ENCODE data around the gene ANTXR1. TPM values are rescaled to one million over a fixed set of nuclear protein-coding genes. Genes with fewer than 3 reads are reported as not detected.

Gene ANTXR1
- total and polyA plus RNA-seq, 5 donors: 13.8 to 49.4 (median 36.7) TPM

DNA sequence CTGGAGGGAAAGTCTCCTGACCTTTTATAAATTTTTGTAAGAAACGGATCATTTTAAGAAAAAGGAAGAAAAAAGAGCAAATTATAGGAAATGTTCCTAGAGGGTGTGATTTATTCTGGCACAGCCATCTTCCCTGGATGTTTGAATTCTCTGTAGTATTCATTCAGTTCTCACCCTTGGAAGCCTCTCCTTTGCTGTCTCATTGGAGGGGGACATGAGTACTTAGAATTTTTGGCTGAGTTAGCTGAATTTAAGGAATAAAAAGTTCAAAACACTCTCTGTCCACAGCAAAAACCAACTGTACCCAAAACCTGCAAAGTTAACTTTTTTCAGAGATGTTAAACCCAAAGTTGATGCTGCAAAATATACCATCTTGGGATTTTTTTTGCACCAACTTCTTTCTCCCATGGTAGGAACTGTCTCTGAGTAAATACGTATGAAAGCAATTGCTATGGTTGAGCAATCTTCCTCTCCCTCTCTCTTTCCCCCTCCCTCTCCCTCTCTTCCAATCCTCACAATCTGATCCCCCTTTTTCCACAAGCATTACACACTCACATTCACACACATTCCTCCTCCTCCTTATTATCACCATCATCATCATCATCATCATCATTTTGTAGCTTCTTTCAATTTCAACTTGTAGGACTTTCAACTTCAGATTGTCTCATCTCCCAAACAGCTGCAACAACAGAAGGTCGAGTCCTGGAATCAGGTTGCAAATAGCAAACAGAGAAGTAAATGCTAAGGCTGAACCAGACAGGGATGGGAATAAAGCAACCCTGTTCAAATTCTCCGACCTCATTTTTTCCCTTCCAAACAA, 190.4 kb downstream of the ANTXR1 start:
- Histone ChIP-seq H3K9me3 (ENCODE audit: control insufficient read depth, low read length) (no peaks in the 10 kb centered on the region), H3K27me3 (ENCODE audit: control insufficient read depth, insufficient read depth) (no peaks in the 10 kb centered on the region), H3K27ac (ENCODE audit: low read length) (no peak overlapping the region), H3K4me3 (ENCODE audit: low read length) (no peak overlapping the region), H3K4me1 (ENCODE audit: control insufficient read depth, insufficient read depth, low read length) (peaks cover 6% of the 10 kb centered on the region)
- peak; percentile 41 to 44 for ATAC-seq
- 56% methylated on average over 4 of the region's 4 CpGs for WGBS
- no peak for DNase-seq
- intact Hi-C loops (cut with DNase I): no loop called here

GRCh38 chr2:69204654-69205053, 191.7 kb downstream of the ANTXR1 start:
- intact Hi-C loops (cut with DNase I): no loop called here
- Histone ChIP-seq H3K27me3 (ENCODE audit: control insufficient read depth, insufficient read depth) (no peaks in the 10 kb centered on the region), H3K4me3 (ENCODE audit: low read length) (no peak overlapping the region), H3K4me1 (ENCODE audit: control insufficient read depth, insufficient read depth, low read length) (peaks cover 6% of the 10 kb centered on the region), H3K27ac (ENCODE audit: low read length) (no peak overlapping the region), H3K9me3 (ENCODE audit: control insufficient read depth, low read length) (no peaks in the 10 kb centered on the region)
- no peak for DNase-seq
- no peak for ATAC-seq
- 94% methylated on average over 3 of the region's 3 CpGs for WGBS

- Histone ChIP-seq H3K9me3 (ENCODE audit: control insufficient read depth, low read length) (no peaks in the 10 kb centered on the region), H3K27me3 (ENCODE audit: control insufficient read depth, insufficient read depth) (no peaks in the 10 kb centered on the region), H3K4me3 (ENCODE audit: low read length) (no peak overlapping the region), H3K4me1 (ENCODE audit: control insufficient read depth, insufficient read depth, low read length) (peaks cover 3% of the 10 kb centered on the region), H3K27ac (ENCODE audit: low read length) (no peak overlapping the region)
- 83% methylated on average over 2 of the region's 2 CpGs for WGBS
- no peak for DNase-seq
- no peak for ATAC-seq
- intact Hi-C loops (cut with DNase I): no loop called here
These were observed 192.1 kb downstream of the ANTXR1 start for GRCh38 chr2:69205076-69205475.

DNA sequence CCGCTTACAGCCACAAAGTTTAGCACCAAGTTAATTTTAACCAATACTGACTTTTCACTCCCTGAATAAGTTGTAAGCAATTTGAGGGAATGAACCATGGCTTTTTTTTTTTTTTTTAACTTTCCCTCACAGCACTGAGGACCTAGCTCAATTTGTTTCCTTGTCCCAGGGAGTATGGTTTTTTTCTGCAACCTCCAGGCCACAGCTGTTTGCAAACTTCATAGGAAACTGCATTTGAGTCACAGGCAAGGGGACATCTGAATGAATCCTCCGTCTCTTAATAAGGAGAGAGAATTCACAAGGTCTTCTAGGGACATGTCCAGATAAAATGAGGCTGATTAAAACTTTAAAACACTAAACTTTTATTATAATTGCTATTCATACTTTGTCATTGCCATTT, 192.5 kb downstream of the ANTXR1 start:
- Histone ChIP-seq H3K4me1 (ENCODE audit: control insufficient read depth, insufficient read depth, low read length) (no peaks in the 10 kb centered on the region), H3K9me3 (ENCODE audit: control insufficient read depth, low read length) (no peaks in the 10 kb centered on the region), H3K4me3 (ENCODE audit: low read length) (no peak overlapping the region), H3K27ac (ENCODE audit: low read length) (no peak overlapping the region), H3K27me3 (ENCODE audit: control insufficient read depth, insufficient read depth) (no peaks in the 10 kb centered on the region)
- ATAC-seq (no peak), DNase-seq (no peak)
- WGBS: 81% methylated on average over 2 of the region's 2 CpGs
- intact Hi-C loops (cut with DNase I): no loop called here

DNA sequence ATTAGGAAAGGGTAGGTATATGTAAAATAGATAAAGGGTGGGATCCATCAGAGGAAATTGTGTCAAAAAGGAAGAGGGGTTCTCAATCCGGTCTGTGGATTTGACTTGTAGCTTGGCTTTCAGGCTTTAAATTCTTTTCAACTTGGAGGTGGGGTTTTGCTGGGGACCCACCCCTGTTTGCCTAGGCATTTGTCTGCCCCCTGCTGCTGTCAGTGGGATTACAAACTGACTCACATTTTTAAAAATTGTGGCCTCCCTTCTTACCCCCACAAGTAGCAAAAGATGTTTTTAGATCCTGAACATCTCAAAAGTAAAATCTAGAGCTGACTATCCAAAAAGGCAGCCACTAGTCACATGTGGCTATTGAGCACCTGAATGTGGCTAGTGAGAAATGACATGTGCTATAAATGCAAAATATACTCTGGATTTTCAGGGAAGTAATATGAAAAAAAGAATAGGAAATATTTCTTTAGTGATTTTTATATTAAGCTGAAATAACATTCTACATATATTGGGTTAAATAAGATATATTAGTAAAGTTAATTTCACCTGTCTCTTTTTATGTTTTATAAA, 195.1 kb downstream of the ANTXR1 start:
- no peak overlapping the region for H3K4me3 ChIP-seq (ENCODE audit: low read length)
- no peaks in the 10 kb centered on the region for H3K9me3 ChIP-seq (ENCODE audit: control insufficient read depth, low read length)
- intact Hi-C loops (cut with DNase I): no loop called here
- ATAC-seq: no peak
- WGBS: 98% methylated on average over 1 of the region's 1 CpG
- H3K4me1 ChIP-seq (ENCODE audit: control insufficient read depth, insufficient read depth, low read length): peaks cover 1% of the 10 kb centered on the region
- H3K27ac ChIP-seq (ENCODE audit: low read length): no peak overlapping the region
- H3K27me3 ChIP-seq (ENCODE audit: control insufficient read depth, insufficient read depth): no peaks in the 10 kb centered on the region
- DNase-seq: no peak

DNA sequence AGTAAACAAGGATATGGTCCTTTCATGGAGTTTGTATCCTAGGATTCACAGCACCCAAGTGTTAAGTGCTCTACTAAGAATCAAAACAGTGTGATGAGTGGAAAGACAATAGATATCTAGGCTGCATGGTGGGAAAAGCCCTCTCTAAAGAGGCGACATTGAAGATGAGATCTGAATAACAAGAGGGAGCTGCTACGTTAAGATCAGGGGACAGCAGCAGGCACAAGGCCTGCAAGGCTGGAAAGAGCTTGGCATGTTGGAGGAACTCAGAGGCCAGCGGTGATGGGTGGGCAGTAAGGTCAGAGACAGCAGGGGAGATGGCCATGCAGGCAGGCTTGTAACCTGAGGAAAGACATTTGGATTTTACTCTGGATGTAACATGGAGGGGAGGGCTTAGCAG, 196.5 kb downstream of the ANTXR1 start:
- H3K27me3 ChIP-seq (ENCODE audit: control insufficient read depth, insufficient read depth): no peaks in the 10 kb centered on the region
- no peak for DNase-seq
- WGBS: 85% methylated on average over 3 of the region's 3 CpGs
- H3K4me1 ChIP-seq (ENCODE audit: control insufficient read depth, insufficient read depth, low read length): peaks cover 4% of the 10 kb centered on the region
- no peak overlapping the region for H3K4me3 ChIP-seq (ENCODE audit: low read length)
- no peak for ATAC-seq
- intact Hi-C loops (cut with DNase I): no loop called here
- no peaks in the 10 kb centered on the region for H3K9me3 ChIP-seq (ENCODE audit: control insufficient read depth, low read length)
- no peak overlapping the region for H3K27ac ChIP-seq (ENCODE audit: low read length)

DNA sequence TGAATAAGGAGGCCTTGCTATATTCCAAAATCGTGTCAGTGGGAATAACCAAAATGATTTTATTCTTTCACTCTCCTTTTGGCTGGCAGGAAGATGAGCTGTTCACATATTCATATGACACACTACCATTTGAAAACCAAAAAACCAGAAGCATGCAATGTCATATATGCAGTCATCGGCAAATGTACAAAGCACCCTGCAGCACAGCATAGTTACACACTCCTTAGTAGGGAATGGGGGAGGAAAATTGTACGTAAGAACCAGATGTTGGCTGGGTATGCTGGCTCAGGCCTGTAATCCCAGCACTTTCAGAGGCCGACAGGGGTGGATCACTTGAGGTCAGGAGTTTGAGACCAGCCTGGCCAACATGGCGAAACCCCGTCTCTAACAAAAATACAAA, 197.4 kb downstream of the ANTXR1 start:
- Histone ChIP-seq H3K27me3 (ENCODE audit: control insufficient read depth, insufficient read depth) (no peaks in the 10 kb centered on the region), H3K4me1 (ENCODE audit: control insufficient read depth, insufficient read depth, low read length) (peaks cover 9% of the 10 kb centered on the region), H3K4me3 (ENCODE audit: low read length) (no peak overlapping the region), H3K27ac (ENCODE audit: low read length) (no peak overlapping the region), H3K9me3 (ENCODE audit: control insufficient read depth, low read length) (no peaks in the 10 kb centered on the region)
- WGBS: 84% methylated on average over 6 of the region's 6 CpGs
- intact Hi-C loops (cut with DNase I): no loop called here
- DNase-seq (no peak), ATAC-seq (no peak)

DNA sequence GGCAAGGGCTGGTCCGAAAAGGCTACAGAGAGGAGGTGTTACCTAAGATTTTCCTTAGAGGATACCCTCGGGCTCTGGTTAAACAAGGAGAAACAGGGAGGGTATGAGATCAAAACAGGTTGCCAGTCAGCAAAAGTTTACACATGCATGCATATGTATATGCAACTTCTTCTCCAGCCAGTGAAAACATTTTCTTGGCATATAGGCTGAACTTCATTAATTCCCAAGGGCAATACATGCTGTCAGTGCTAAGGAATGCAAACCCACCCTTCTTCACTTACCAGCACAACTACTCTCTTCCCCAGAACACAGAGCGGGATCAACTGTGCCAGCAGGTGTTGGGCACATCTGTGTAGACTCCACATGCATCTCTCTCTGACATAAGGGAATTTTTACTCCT, 198.1 kb downstream of the ANTXR1 start:
- H3K4me3 ChIP-seq (ENCODE audit: low read length): no peak overlapping the region
- ATAC-seq (no peak), DNase-seq (no peak)
- H3K27me3 ChIP-seq (ENCODE audit: control insufficient read depth, insufficient read depth): no peaks in the 10 kb centered on the region
- WGBS: 81% methylated on average over 3 of the region's 3 CpGs
- no peaks in the 10 kb centered on the region for H3K9me3 ChIP-seq (ENCODE audit: control insufficient read depth, low read length)
- H3K27ac ChIP-seq (ENCODE audit: low read length): no peak overlapping the region
- intact Hi-C loops (cut with DNase I): no loop called here
- peaks cover 9% of the 10 kb centered on the region for H3K4me1 ChIP-seq (ENCODE audit: control insufficient read depth, insufficient read depth, low read length)

DNA sequence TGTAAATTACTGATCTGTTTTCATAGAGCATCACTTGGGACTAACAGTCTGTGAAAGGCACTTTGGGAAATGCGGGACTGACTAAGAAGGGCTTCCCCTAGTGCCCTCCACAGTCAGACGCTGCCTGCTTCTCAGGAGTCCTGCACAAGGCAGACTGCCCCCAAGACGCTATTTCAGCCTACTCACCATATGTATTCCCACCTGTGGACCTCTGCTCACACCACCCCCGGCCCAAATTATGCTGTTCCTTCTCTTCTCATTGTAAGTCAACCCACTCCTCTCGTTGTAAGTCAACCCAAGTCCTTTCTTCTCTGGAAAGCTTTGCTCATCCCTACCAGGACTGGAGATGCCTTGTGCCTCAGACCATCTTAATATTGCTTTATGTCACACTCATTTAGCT, 198.7 kb downstream of the ANTXR1 start:
- no peak overlapping the region for H3K4me3 ChIP-seq (ENCODE audit: low read length)
- ATAC-seq (no peak), DNase-seq (no peak)
- H3K9me3 ChIP-seq (ENCODE audit: control insufficient read depth, low read length): no peaks in the 10 kb centered on the region
- WGBS: 95% methylated on average over 5 of the region's 5 CpGs
- H3K27ac ChIP-seq (ENCODE audit: low read length): no peak overlapping the region
- peaks cover 9% of the 10 kb centered on the region for H3K4me1 ChIP-seq (ENCODE audit: control insufficient read depth, insufficient read depth, low read length)
- intact Hi-C loops (cut with DNase I): no loop called here
- no peaks in the 10 kb centered on the region for H3K27me3 ChIP-seq (ENCODE audit: control insufficient read depth, insufficient read depth)

DNA sequence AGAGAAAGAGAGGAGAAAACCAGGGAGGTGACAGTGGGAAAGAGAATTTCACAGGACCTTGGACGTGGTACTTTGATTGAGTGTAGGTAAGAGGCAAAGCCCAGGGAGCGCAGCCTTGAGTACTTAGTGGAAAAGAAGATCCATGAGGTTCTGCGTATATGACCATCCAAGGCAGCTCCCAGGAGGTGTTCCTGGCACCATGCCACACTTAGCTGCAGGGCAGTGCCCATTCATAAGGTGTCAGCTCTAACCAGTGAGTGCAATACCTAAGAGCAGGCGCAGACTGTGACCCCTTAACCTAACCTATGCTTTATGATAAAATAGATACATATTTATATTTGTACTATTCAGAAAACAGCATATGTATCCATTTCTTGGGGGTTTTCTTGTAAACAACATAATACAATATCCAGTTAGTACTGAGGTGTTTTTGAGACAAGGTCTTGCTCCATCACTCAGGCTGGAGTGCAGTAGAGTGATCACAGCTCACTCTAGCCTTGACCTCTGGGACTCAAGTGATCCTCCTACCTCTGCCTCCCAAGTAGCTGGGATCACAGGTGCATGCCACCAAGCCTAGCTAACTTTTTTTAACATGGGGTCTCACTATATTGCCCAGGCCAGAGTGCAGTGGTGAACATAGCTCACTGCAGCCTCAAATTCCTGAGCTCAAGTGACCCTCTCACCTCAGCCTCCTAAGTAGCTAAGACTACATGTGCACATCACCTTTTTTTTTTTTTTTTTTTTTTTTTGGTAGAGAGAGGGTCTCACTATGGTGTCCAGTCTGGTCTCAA, 199.5 kb downstream of the ANTXR1 start:
- H3K4me1 ChIP-seq (ENCODE audit: control insufficient read depth, insufficient read depth, low read length): peaks cover 9% of the 10 kb centered on the region
- H3K27me3 ChIP-seq (ENCODE audit: control insufficient read depth, insufficient read depth): no peaks in the 10 kb centered on the region
- ATAC-seq: no peak
- no peak overlapping the region for H3K27ac ChIP-seq (ENCODE audit: low read length)
- no peak for DNase-seq
- H3K4me3 ChIP-seq (ENCODE audit: low read length): no peak overlapping the region
- no peaks in the 10 kb centered on the region for H3K9me3 ChIP-seq (ENCODE audit: control insufficient read depth, low read length)
- intact Hi-C loops (cut with DNase I): no loop called here
- 93% methylated on average over 4 of the region's 4 CpGs for WGBS

DNA sequence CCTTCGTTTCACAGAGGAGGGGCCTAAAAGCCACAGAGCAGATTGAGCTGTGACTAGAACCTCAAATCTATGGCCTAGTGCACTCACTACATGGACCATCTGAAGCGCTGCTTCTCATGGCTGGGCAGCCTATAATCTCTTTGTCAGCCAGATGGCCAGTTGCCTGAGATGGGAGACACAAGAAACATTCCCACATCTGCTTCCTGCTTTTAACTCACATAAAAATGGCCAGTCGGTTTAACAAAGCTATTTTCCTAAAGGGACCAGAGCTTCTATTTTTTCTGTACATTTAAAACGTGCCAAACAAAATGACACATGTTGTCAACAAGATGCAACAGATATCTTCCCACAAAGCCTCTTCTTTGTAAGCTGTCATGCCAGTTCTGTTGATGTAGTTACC, 200.2 kb downstream of the ANTXR1 start:
- peaks cover 9% of the 10 kb centered on the region for H3K4me1 ChIP-seq (ENCODE audit: control insufficient read depth, insufficient read depth, low read length)
- no peak for DNase-seq
- 46% methylated on average over 4 of the region's 4 CpGs for WGBS
- intact Hi-C loops (cut with DNase I): no loop called here
- no peak for ATAC-seq
- H3K9me3 ChIP-seq (ENCODE audit: control insufficient read depth, low read length): no peaks in the 10 kb centered on the region
- no peak overlapping the region for H3K4me3 ChIP-seq (ENCODE audit: low read length)
- no peak overlapping the region for H3K27ac ChIP-seq (ENCODE audit: low read length)
- H3K27me3 ChIP-seq (ENCODE audit: control insufficient read depth, insufficient read depth): no peaks in the 10 kb centered on the region
